Esophagus muscularis mucosa (tissue), 4 donors: ENCODE data around the gene TIMM17B. TPM values are rescaled to one million over a fixed set of nuclear protein-coding genes. Genes with fewer than 3 reads are reported as not detected.
A peak's percentile ranks its signal among the peaks of the same experiment; 100 is the strongest.

Experiments
- DNase-seq: peaks from one replicate; pipeline ENCODE4 v3.0.0-alpha.2; 2017; ENCODE audit errors: extremely low spot score
- H3K27ac ChIP-seq, 4 donors: fragments of 200-600 bp; sonication (generic); replicated peaks in 1 of 4; 1 replicate in 3 of 4; 2 replicates in 1 of 4; pipeline ENCODE4 v1.5.1; 2016 to 2019; ENCODE audit warnings: mild to moderate bottlenecking in 1 of 4
- H3K27me3 ChIP-seq, 4 donors: fragments of 200-600 bp; sonication (generic); one replicate each; pipeline versions ENCODE4 v1.5.1 to v1.6.0; 2016 to 2019
- H3K36me3 ChIP-seq, 4 donors: fragments of 200-600 bp; sonication (generic); one replicate each; pipeline ENCODE4 v1.5.1; 2016 to 2019
- H3K4me1 ChIP-seq, 4 donors: fragments of 200-600 bp; sonication (generic); one replicate each; pipeline ENCODE4 v1.5.1; 2016 to 2019
- H3K4me3 ChIP-seq, 4 donors: fragments of 200-600 bp; sonication (generic); 1 replicate in 2 of 4; 2 replicates in 2 of 4; pipeline ENCODE4 v1.5.1; 2016 to 2019; ENCODE audit warnings: mild to moderate bottlenecking in 4 of 4, moderate library complexity in 1 of 4
- H3K9me3 ChIP-seq, 4 donors: fragments of 200-600 bp; sonication (generic); 1 replicate in 3 of 4; 2 replicates in 1 of 4; pipeline ENCODE4 v1.5.1; 2016 to 2019
- CTCF ChIP-seq, 3 experiments: fragments of 200-600 bp in 2 of 3; fragments of 450-650 bp in 1 of 3; sonication (generic) in 2 of 3; IDR thresholded peaks; one replicate each; pipeline ENCODE4 v1.5.1; 2017 to 2019; ENCODE audit warnings: antibody characterized with exemption in 3 of 3, mild to moderate bottlenecking in 2 of 3, moderate library complexity in 1 of 3
- EP300 ChIP-seq: sonication (generic); formaldehyde crosslinking; IDR thresholded peaks from one replicate; pipeline ENCODE4 v1.6.1; 2017; ENCODE audit warnings: antibody characterized with exemption
- POLR2A ChIP-seq: fragments of 450-650 bp; IDR thresholded peaks from one replicate; pipeline ENCODE4 v1.6.1; 2017; ENCODE audit warnings: antibody characterized with exemption, moderate library complexity, mild to moderate bottlenecking, low read depth
- POLR2AphosphoS5 ChIP-seq, 2 donors: sonication (generic); formaldehyde crosslinking; IDR thresholded peaks; one replicate each; pipeline ENCODE4 v1.6.1; 2017; ENCODE audit warnings: antibody characterized with exemption in 2 of 2
- WGBS: methylation state at CpG from one replicate; pipeline ENCODE4 v1.1.5; 2018; 5-methylcytosine and 5-hydroxymethylcytosine counted together
- intact Hi-C: fragments of 100-400 bp; cut with DNase I; formaldehyde crosslinking; loops from one replicate; pipeline ENCODE4 v1.15.1; 2023
- total RNA-seq, 4 donors: library from RNA; depleted of rRNA; stranded (reverse); fragments of >200 nt; gene quantifications; one replicate each; pipeline versions ENCODE4 v1.1.0 to v1.2.1, GENCODE V29; 2016

Gene TIMM17B
- total RNA-seq = 10 to 100 TPM; 36.1 to 59.6 (median 51.1) TPM

- no peaks in the 10 kb centered on the region for H3K9me3 ChIP-seq
- H3K36me3 ChIP-seq = peaks cover 0 to 50% (median 34%) of the 10 kb centered on the region in 4 donors
- DNase-seq = peak; percentile 96
- no peak for TF ChIP-seq EP300
- TF ChIP-seq POLR2AphosphoS5 (IDR thresholded peaks at IDR 0.05) = peak; percentile 79 to 93
- peak; percentile 27 for TF ChIP-seq POLR2A
- no peak for TF ChIP-seq CTCF (IDR thresholded peaks at IDR 0.05)
- intact Hi-C loops = no loop called here
- 53% methylated on average over 43 of the region's 49 CpGs for WGBS
- H3K4me3 ChIP-seq = peak within 1 kb of the TSS; percentile 60 to 71 (median 68)
- peak within 1 kb of the TSS; percentile 86 to 96 (median 92) for H3K27ac ChIP-seq
- peaks cover 9 to 27% (median 26%) of the 10 kb centered on the region in 4 donors for H3K4me1 ChIP-seq
- no peaks in the 10 kb centered on the region for H3K27me3 ChIP-seq
These were observed at the start of gene TIMM17B, which contains the start of gene PQBP1 for GRCh38 chrX:48897625-48898306. TSS of gene TIMM17B (minus strand) at chrX:48897768. CDS start at chrX:48897749, 19 bp downstream. TSS of gene PQBP1 (plus strand) at chrX:48897930. CDS start at chrX:48898510, 580 bp downstream.

GRCh38 chrX:48945517-48946348 lies 48.2 kb upstream of the TIMM17B start:
- no peak for DNase-seq
- Histone ChIP-seq H3K27ac (no peak overlapping the region), H3K4me1 (peaks cover 0 to 13% (median 7%) of the 10 kb centered on the region in 4 donors), H3K36me3 (peaks cover 0 to 19% (median 8%) of the 10 kb centered on the region in 4 donors), H3K4me3 (no peak overlapping the region), H3K27me3 (no peaks in the 10 kb centered on the region), H3K9me3 (no peaks in the 10 kb centered on the region)
- intact Hi-C loops = no loop called here
- 48% methylated on average over 8 of the region's 8 CpGs for WGBS
- TF ChIP-seq EP300 (no peak), CTCF (IDR thresholded peaks at IDR 0.05) (peak; percentile 54 to 66 (median 60)), POLR2AphosphoS5 (IDR thresholded peaks at IDR 0.05) (no peak), POLR2A (no peak)

GRCh38 chrX:48942895-48943294 lies 45.3 kb upstream of the TIMM17B start:
- no peak for DNase-seq
- no peak overlapping the region for H3K4me3 ChIP-seq
- peaks cover under 1 to 17% (median 14%) of the 10 kb centered on the region in 4 donors for H3K4me1 ChIP-seq
- 71% methylated on average over 2 of the region's 2 CpGs for WGBS
- intact Hi-C loops = no loop called here
- H3K36me3 ChIP-seq = peaks cover 0 to 19% (median 11%) of the 10 kb centered on the region in 4 donors
- H3K9me3 ChIP-seq = no peaks in the 10 kb centered on the region
- H3K27ac ChIP-seq = no peak overlapping the region
- no peaks in the 10 kb centered on the region for H3K27me3 ChIP-seq
- TF ChIP-seq CTCF (IDR thresholded peaks at IDR 0.05) (no peak), EP300 (no peak), POLR2AphosphoS5 (IDR thresholded peaks at IDR 0.05) (no peak), POLR2A (no peak)

- intact Hi-C loops = no loop called here
- no peak for DNase-seq
- 76% methylated on average over 2 of the region's 2 CpGs for WGBS
- H3K9me3 ChIP-seq = no peaks in the 10 kb centered on the region
- H3K36me3 ChIP-seq = peaks cover 0 to 23% (median 11%) of the 10 kb centered on the region in 4 donors
- TF ChIP-seq POLR2AphosphoS5 (IDR thresholded peaks at IDR 0.05) = no peak
- TF ChIP-seq CTCF (IDR thresholded peaks at IDR 0.05) = no peak
- TF ChIP-seq EP300 = no peak
- no peak for TF ChIP-seq POLR2A
- peaks cover 11 to 25% (median 17%) of the 10 kb centered on the region in 4 donors for H3K4me1 ChIP-seq
- H3K27ac ChIP-seq = no peak overlapping the region
- H3K4me3 ChIP-seq = no peak overlapping the region
- no peaks in the 10 kb centered on the region for H3K27me3 ChIP-seq
These were observed 42.9 kb upstream of the TIMM17B start for GRCh38 chrX:48940404-48940955.
